Endodermal cell (in vitro differentiated cells): ENCODE data around the gene SLTM. TPM values are rescaled to one million over a fixed set of nuclear protein-coding genes. Genes with fewer than 3 reads are reported as not detected.

Source experiments
- DNase-seq: peaks from one replicate; pipeline ENCODE4 v3.0.0-alpha.2; 2017
- H3K27ac ChIP-seq: 2 replicates; pipeline ENCODE4 v1.5.1; 2013; ENCODE audit warnings: mild to moderate bottlenecking, low read depth, low read length, moderate library complexity
- H3K27me3 ChIP-seq: 2 replicates; pipeline ENCODE4 v1.6.1; 2013; ENCODE audit warnings: mild to moderate bottlenecking, low read length, moderate library complexity; ENCODE audit not compliant: insufficient read depth, control insufficient read depth, poor library complexity, severe bottlenecking
- H3K36me3 ChIP-seq: 2 replicates; pipeline ENCODE4 v1.7.0; 2013; ENCODE audit warnings: mild to moderate bottlenecking, low read length, moderate library complexity; ENCODE audit not compliant: control insufficient read depth, insufficient read depth
- H3K4me1 ChIP-seq: one replicate; pipeline ENCODE4 v1.7.0; 2013; ENCODE audit warnings: low read length; ENCODE audit not compliant: control insufficient read depth, insufficient read depth
- H3K4me3 ChIP-seq: 2 replicates; pipeline ENCODE4 v1.5.1; 2013; ENCODE audit warnings: mild to moderate bottlenecking, low read length, moderate library complexity
- H3K9ac ChIP-seq: 2 replicates; pipeline ENCODE4 v1.6.1; 2013; ENCODE audit warnings: mild to moderate bottlenecking, low read length, moderate library complexity; ENCODE audit not compliant: poor library complexity, severe bottlenecking; ENCODE audit errors: extremely low read depth
- H3K9me3 ChIP-seq: 2 replicates; pipeline ENCODE4 v1.6.1; 2013; ENCODE audit warnings: mild to moderate bottlenecking, low read length, moderate library complexity; ENCODE audit not compliant: control insufficient read depth
- H3K27ac Mint-ChIP-seq: 2 replicates; pipeline ENCODE4 v1.8.0; 2020; ENCODE audit warnings: mixed read lengths
- H3K27me3 Mint-ChIP-seq: 2 replicates; pipeline ENCODE4 v1.8.0; 2021; ENCODE audit warnings: mild to moderate bottlenecking, mixed read lengths; ENCODE audit not compliant: insufficient read depth
- H3K36me3 Mint-ChIP-seq: 2 replicates; pipeline ENCODE4 v1.8.0; 2020; ENCODE audit warnings: low read depth, mixed read lengths
- H3K4me1 Mint-ChIP-seq: 2 replicates; pipeline ENCODE4 v1.8.0; 2020; ENCODE audit warnings: mixed read lengths
- H3K4me3 Mint-ChIP-seq: 2 replicates; pipeline ENCODE4 v1.8.0; 2020; ENCODE audit warnings: mild to moderate bottlenecking, moderate library complexity, mixed read lengths
- H3K9me3 Mint-ChIP-seq: 2 replicates; pipeline ENCODE4 v1.8.0; 2020; ENCODE audit warnings: mild to moderate bottlenecking, mixed read lengths
- CTCF ChIP-seq: fragments of 200-600 bp; sonication (generic); conservative IDR thresholded peaks from 2 replicates; pipeline ENCODE4 v1.5.0; 2021; ENCODE audit warnings: antibody characterized with exemption, mild to moderate bottlenecking
- WGBS, 2 experiments: methylation state at CpG; one replicate each; pipeline versions ENCODE4 v1.1.5 to v1.1.7; 2013; ENCODE audit warnings: missing lambda C conversion rate in 2 of 2, mixed read lengths in 1 of 2; ENCODE audit not compliant: insufficient coverage in 1 of 2, insufficient read length in 1 of 2; 5-methylcytosine and 5-hydroxymethylcytosine counted together
- total RNA-seq, 2 donors: library from RNA; stranded (reverse); fragmentation: NEBNext Ultra II Directional in 1 of 2; extraction: Animal tissue kit (Norgen Biotek cat#: 25700) in 1 of 2; gene quantifications; 2 replicates in 1 of 2; 3 replicates in 1 of 2; pipeline ENCODE4 v1.2.1, GENCODE V29; 2021

The SLTM gene
- total RNA-seq, 2 donors from 2014 or later: 77.1 to 96.8 TPM

GRCh38 chr15:58980351-58980939, 47.0 kb upstream of the SLTM start:
- H3K36me3 Mint-ChIP-seq: no peaks in the 10 kb centered on the region
- H3K27me3 Mint-ChIP-seq: peaks cover 4% of the 10 kb centered on the region
- Histone ChIP-seq H3K4me1 (no peaks in the 10 kb centered on the region), H3K27ac (no peak overlapping the region), H3K27me3 (no peaks in the 10 kb centered on the region), H3K36me3 (no peaks in the 10 kb centered on the region), H3K9ac (no peak overlapping the region), H3K4me3 (no peak overlapping the region), H3K9me3 (no peaks in the 10 kb centered on the region)
- no peak overlapping the region for H3K27ac Mint-ChIP-seq
- H3K9me3 Mint-ChIP-seq: no peaks in the 10 kb centered on the region
- TF ChIP-seq CTCF: peak; percentile 75
- 21% methylated on average over 3 of the region's 5 CpGs; no CpG with 5 or more reads in 1 of the 2 experiments for WGBS, 2 experiments
- DNase-seq: no peak
- H3K4me1 Mint-ChIP-seq: no peaks in the 10 kb centered on the region
- H3K4me3 Mint-ChIP-seq: no peak overlapping the region

GRCh38 chr15:58977887-58978286, 44.4 kb upstream of the SLTM start:
- H3K4me3 Mint-ChIP-seq: no peak overlapping the region
- no peak overlapping the region for H3K9ac ChIP-seq
- H3K27ac Mint-ChIP-seq: no peak overlapping the region
- H3K27me3 Mint-ChIP-seq: peaks cover 1% of the 10 kb centered on the region
- no peaks in the 10 kb centered on the region for H3K9me3 Mint-ChIP-seq
- no peaks in the 10 kb centered on the region for H3K27me3 ChIP-seq
- no peak overlapping the region for H3K27ac ChIP-seq
- no peaks in the 10 kb centered on the region for H3K36me3 ChIP-seq
- H3K9me3 ChIP-seq: no peaks in the 10 kb centered on the region
- TF ChIP-seq CTCF: no peak
- no peak for DNase-seq
- H3K4me3 ChIP-seq: no peak overlapping the region
- no peaks in the 10 kb centered on the region for H3K4me1 Mint-ChIP-seq
- no peaks in the 10 kb centered on the region for H3K4me1 ChIP-seq
- H3K36me3 Mint-ChIP-seq: no peaks in the 10 kb centered on the region

GRCh38 chr15:58967479-58967878, 34.0 kb upstream of the SLTM start:
- Histone ChIP-seq H3K27me3 (no peaks in the 10 kb centered on the region), H3K4me3 (no peak overlapping the region), H3K4me1 (no peaks in the 10 kb centered on the region), H3K27ac (no peak overlapping the region), H3K9me3 (no peaks in the 10 kb centered on the region), H3K9ac (no peak overlapping the region), H3K36me3 (no peaks in the 10 kb centered on the region)
- no peak for DNase-seq
- Mint-ChIP-seq H3K4me3 (no peak overlapping the region), H3K9me3 (no peaks in the 10 kb centered on the region), H3K4me1 (no peaks in the 10 kb centered on the region), H3K27me3 (peaks cover 1% of the 10 kb centered on the region), H3K27ac (no peak overlapping the region), H3K36me3 (no peaks in the 10 kb centered on the region)
- 95 to 100% methylated on average over 1 to 2 of the region's 2 CpGs for WGBS, 2 experiments
- TF ChIP-seq CTCF: no peak
